GM21390 (cell line): Measurements from ENCODE around the gene CMBL.
"Not testable (repeated sequence)": the region's sequence is repeated elsewhere in the genome, so short reads cannot be mapped to it uniquely, and the experiment has no call there.

Experiments used
- ATAC-seq: cut with Tn5 transposase; IDR thresholded peaks from one replicate; pipeline ENCODE4 v1.9.1; 2021; ENCODE audit not compliant: unreplicated experiment

The CMBL gene

DNA sequence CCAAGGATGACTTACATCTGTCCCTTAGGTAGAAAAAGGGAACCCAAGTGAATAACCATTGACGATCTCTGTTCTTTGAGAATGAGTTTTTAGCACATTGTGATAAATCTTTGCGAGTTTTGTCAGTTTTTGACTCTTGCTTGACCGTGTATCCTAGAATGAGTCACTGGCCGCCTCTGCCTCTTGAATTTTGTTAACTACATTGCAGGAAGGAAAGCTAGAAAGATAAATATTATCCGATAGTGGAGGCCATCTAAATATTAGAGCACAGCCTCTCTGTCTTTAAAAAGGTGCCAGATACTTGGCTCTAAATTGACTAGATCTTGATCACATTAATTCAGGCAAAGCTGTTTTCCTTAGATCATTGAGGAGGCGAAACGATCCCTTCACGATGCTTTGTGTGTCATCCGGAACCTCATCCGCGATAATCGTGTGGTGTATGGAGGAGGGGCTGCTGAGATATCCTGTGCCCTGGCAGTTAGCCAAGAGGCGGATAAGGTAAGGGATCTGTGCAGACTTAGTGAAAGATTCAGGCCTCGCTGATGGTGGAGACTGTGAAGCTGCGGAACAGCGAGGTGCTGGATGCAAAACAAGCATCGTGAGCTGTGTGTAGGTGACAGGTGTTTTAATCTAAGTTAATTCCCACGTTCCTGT, 45.5 kb downstream of the CMBL start:
- no peak for ATAC-seq

DNA sequence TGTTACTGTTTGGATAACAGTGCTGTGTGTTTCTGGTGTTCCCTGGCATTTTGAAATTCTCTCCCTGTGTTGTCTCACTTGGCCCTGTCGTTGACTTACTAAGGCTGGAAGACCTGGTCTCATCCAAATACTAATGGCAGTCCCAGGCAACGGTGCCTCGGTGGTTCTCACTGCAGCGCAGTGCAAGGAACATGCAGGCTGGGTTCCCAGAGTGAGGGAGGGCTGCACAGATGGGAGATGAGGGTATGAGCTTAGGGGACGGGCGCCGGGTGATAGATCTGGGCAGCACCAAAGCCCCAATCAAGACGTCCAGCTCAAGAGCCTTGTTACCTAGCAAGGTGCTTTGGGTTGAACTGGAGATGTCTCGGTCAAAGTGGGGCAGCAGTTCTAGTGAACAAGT, 46.6 kb downstream of the CMBL start:
- no peak for ATAC-seq

DNA sequence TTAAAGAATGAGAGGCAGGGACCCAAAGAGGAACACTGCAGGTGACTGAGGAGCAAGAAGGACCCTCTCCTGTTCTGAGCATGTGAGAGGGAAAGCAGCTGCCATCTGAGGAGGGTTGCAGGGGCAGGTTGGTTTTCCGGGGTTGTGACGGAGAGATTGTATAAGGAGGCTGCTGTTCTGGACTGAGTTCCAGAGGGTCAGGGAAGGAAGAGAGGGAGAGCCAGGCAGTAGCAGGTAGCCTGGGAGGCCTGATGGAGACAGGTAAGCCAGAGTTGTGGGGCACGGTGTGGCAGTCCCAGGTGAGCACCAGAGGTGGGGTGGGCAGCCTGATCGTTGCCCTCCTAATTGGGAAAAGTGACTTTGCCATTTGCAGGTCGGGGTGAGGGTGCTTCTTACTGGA, 47.8 kb downstream of the CMBL start:
- no peak for ATAC-seq

DNA sequence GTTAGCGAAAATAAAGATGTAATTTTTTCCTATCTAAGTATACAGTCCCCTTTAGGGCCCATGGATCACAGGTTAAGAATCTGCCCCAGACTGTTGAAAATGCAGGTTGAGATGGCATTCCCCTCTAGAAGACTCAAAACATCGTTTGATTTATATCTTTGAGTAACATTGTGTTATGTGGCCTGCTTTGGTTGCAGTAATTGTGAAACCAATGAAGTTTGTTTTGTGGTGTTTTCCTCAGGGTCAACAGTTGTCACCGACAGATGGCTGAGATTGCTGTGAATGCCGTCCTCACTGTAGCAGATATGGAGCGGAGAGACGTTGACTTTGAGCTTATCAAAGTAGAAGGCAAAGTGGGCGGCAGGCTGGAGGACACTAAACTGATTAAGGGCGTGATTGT, 49.8 kb downstream of the CMBL start:
- no peak for ATAC-seq

DNA sequence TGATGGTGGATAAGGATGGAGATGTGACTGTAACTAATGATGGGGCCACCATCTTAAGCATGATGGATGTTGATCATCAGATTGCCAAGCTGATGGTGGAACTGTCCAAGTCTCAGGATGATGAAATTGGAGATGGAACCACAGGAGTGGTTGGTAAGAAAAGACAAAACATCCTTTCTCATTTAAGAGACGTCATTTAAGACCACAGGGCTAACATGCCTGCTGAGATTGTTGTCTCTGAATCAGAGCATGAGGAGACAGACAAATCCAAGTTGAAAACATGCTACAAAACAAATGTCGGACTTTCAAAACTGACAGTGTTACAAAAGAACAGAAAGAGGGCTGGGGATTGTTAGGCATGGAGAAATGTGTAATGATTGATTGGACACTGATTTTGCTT, 53.0 kb downstream of the CMBL start:
- no peak for ATAC-seq

DNA sequence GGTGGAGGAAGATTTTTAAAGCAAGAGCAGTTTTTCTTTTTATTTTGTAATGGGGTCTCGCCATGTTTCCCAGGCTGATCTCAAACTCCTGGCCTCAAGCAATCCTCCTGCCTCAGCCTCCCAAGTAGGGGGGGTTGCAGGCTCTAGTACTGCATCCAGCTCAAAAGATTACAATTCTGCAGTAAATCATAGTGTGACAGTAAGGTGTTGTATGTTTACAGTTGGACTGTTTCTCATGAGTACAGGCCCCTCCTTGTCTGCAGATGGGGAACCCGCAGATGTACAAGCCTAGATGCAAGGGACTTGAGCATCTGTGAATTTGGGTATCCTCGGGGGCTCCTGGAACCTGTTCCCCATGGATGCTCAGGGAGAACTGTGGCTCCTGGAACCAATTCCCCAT, 54.3 kb downstream of the CMBL start:
- no peak for ATAC-seq

DNA sequence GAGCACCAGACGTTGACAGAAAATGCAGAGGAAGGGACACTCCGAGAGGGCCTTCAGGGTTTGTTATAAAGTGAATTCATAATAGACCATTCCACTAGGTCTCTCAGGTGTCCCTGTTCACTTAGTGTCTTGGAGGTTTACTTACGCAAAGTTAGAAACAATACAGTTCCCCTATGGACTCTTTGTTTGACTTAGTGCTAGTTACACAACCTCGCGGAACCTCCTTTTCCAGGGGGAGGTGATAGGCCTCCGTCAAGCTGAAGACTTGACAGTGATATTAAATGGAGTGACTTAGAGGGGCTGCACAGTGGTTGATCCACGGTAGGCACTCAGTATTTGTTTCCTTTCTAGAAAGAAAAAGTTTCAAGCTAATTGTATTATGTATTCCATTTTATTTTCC, 56.3 kb downstream of the CMBL start:
- no peak for ATAC-seq

DNA sequence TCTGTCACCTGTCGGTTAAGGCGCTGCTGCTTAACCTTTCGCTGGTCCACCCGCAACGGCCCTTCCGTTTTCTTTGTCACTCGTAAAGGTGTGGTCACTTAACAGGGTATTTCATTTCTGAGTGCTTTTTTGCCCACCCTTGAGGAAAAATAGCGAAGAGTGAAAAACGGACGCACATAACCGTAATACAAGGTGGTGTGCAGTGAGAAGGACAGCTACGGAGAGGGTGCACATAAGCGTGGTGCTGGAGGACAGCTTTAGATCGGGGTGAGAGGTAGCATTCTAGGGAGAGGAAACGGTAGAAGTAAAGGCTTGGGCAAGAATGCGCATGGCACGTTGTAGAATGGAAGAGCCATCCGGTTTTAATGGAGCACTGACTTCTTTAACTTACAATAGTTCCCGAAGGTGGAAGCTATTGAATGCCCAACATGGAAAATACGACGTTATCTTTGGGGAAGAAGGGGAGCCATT, 56.9 kb downstream of the CMBL start:
- ATAC-seq, result no peak

DNA sequence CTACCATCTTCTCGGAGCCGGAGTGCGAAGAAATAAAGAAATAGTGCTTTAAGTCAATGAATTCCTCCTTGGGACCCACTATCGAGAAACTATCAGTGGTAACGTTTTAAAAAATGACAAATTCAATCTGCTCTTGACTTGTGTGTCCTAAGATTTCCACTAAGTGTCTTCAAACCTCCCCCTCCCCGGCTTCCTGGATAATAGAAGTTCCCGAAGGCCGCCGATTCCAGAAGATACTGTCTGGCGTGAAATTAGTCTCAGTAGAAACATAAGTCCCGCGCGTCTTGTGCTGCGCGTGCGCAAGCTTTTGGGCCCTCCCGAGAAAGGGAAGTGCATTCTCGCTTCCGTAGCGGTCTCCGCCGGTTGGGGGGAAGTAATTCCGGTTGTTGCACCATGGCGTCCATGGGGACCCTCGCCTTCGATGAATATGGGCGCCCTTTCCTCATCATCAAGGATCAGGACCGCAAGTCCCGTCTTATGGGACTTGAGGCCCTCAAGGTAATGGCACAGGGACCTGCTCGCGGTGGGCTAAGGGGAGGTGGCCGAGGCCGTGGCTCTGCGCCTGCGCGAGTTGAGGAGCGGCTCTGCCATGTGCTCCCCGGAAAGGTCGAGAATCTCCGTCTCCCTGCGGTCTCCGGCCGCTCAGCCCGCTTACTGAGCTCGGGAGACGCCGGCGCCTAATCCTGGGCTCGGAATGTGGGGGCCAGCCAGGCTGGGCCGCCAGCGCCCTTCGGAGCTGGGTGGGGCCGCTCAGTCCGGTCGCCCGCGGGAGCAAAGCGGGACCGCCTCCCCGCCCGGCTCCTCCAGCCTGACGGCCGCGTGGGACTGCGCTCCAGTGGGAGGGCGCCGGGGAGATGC, 57.5 kb downstream of the CMBL start, which contains the start of gene CCT5:
Gene CCT5, plus strand, starts transcription at position 333 of the 858 bp plus-strand sequence. Its CDS starts 61 bp downstream, at position 394.
- ATAC-seq, result peak; percentile 75

DNA sequence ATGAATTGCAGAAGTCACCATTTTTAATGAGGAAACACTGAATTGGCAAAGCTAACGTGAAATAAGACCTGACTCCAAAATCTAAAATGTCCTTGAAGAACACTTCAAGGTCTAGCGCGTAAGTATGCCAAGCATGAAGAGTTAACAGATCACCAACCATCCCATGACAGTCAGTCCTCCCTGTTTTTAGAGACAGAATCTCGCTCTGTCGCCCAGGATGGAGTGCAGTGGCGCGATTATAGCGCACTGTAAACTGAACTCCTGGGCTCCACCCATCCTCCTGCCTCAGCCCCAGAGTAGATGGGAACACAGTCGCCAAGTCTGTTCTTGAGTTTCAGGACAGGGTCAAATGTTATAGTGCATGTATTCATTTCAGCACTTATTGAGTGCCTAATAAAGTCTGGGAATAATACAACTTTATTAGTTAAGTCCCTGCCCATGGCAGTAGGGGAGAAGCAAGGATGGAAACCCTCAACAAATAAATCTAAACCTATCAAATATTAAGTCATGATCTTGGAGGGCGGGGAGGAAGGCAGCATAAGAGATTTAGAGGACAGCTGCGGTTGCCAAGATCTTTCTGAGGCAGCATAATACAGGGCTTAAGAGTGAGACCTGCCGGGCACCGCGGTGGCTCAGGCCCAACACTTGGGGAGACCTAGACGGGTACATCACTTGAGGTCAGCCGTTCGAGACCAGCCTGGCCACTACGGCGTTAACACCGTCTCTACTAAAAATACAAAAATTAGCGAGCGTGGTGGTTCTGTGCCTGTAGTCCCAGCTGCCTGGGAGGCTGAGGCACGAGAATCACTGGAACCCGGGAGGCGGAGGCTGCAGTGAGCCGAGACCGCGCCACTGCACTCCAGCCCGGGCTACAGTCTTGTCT, 59.1 kb downstream of the CMBL start:
- ATAC-seq, result peak; percentile 0

DNA sequence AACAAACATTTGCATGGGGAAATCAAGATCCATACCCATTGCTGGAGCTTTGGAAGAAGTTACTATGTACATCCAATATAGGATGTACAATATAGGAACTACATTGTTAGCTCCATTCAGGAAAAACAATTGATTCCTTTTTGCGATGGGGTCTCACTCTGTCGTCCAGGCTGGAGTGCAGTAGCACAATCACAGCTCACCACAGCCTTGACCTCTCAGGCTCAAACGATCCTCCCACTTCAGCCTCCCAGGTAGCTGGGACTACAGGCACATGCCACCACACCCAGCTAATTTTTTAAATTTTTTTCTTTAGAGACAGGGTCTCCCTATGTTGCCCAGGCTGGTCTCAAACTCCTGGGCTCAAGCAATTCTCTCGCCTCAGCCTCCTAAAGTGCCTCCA, 60.5 kb downstream of the CMBL start:
- ATAC-seq, result not testable (repeated sequence)

DNA sequence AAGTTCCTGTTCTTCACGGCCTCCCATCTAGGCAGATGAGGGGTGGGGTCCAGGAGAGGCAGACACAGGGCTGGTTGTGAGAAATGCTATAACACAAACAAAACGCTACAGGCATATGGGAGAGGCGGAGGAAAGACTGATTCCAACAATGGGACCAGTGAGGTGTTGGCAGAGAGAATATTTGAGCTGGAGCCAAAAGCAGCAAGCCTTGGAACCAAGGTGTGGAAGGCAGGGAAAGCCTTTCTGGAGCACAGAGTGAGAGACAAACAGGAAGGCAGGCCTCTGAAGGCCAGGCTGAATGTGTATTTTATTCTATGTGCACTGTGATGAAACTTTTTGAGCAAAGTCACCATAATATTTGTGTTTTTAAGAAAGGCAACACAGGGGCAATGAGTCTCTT, 60.9 kb downstream of the CMBL start:
- ATAC-seq, result no peak

DNA sequence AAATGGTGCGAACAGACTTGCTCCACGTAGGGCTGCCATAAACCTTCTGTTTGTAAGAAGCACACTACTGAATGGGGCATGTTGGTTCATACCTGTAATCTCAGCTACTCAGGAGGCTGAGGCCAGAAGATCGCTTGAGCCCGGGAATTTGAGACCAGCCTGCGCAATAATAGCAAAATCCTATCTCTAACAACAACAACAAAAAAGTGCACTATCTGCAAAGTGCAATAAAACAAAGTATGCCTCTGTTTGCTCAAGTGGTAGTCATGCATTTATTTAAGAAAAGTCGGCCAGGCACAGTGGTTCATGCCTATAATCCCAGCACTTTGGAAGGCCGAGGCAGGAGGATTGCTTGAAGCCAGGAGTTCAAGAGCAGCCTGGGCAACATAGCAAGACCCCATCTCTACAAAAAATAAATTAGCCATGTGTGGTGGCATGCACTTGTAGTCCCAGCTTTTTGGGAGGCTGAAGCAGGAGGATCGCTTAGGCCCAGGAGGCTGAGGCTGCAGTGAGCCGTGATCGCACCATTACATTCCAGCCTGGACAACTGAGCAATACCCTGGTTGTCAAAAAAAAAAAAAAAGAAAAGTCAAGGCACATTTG, 63.3 kb downstream of the CMBL start:
- no peak for ATAC-seq

DNA sequence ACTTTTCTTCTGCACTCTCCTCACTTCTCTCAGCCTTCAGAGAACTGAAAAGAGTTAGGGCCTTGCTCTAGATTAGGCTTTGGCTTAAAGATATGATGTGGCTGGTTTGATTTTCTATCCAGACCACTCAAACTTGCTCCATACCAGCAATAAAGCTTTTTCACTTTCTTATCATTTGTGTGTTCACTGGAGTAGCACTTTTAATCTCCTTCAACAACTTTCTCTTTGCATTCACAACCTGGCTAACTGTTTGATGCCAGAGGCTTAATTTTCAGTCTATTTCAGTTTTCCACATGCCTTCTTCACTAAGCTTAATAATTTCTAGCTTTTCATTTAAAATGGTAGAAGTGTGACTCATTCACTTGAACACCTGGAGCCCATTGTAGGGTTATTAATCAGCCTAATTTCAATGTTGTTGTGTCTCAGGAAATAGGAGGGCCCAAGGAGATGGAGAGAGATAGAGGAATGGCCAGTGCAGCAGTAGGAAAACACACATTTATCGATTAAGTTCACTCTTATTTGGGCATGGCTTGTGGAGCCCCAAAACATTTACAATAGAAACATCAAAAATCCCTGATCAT, 64.0 kb downstream of the CMBL start:
- ATAC-seq, result no peak

DNA sequence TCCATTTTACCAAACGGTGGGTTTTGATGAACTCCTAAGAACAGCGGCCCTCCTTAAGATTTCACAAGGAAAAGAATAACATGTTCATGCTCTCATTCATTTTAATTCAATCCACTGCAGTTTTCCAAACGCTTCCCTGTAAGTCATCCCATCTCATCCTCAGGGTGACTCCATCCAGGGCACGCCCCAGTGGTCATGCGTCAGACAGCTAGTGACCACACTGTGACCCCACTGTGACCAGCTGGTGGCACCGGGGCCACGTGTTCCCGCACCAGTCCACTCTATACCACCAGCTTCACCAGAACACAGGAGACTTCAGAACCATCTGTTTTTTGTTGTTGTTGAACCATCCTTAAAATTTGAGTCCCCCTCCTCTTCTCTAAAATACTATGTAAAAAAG, 72.4 kb downstream of the CMBL start:
- no peak for ATAC-seq

DNA sequence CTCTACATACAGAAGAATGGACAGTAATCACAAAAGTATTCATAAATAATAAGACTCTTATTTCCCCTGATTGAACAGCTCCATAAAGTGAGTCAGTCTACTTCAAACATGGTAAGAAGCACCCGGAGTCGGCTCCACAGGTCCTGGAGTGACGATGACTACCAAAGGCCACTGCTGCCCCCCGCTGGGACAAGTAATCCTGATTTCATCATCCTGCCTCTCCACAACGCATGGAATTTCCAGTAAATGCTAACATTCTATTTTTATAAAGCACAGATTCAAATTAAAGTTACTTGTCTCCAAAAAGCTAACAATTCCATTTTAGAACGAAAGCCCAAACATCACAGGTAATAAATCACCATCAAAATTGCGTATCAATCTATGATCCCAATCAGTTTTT, 74.2 kb downstream of the CMBL start:
- no peak for ATAC-seq

DNA sequence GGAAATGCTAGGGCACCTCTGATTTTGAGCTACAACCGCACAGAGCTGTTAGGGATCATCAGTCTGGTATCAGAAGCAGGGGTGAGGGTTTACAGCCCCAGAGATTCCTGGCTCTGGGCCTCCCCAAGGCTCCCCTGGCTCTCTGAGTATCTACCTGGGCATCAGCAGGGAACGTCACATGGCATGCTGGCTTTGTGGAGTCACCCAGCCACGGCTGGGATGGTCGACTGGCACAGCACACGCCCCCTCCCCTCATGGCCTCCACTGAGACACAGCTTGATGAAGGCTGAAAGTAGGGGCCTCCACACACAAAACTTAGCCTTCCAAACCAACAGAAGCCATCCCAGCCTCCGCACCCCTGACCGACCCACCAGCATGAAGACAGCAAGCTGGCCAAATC, 74.7 kb downstream of the CMBL start:
- ATAC-seq, result no peak

DNA sequence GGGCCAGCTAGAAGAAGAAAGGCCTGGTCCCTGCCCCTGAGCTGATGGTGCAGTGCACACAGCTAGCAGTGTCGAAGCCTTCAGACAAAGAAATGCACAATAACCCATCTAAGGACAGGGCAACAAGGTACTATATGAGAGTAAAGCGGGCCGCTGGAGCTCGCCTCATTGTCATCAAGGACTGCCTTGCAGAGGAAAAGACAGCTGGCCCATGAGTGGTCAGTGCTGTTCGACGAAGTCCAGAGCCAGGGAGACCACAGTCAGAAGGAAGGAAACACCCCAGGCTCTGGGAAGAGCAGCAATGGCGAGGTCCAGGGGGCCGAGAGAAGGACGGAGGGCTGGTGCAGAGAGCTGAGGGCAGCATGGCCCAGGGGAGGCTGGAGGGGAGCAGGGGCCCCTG, 75.3 kb downstream of the CMBL start:
- no peak for ATAC-seq

DNA sequence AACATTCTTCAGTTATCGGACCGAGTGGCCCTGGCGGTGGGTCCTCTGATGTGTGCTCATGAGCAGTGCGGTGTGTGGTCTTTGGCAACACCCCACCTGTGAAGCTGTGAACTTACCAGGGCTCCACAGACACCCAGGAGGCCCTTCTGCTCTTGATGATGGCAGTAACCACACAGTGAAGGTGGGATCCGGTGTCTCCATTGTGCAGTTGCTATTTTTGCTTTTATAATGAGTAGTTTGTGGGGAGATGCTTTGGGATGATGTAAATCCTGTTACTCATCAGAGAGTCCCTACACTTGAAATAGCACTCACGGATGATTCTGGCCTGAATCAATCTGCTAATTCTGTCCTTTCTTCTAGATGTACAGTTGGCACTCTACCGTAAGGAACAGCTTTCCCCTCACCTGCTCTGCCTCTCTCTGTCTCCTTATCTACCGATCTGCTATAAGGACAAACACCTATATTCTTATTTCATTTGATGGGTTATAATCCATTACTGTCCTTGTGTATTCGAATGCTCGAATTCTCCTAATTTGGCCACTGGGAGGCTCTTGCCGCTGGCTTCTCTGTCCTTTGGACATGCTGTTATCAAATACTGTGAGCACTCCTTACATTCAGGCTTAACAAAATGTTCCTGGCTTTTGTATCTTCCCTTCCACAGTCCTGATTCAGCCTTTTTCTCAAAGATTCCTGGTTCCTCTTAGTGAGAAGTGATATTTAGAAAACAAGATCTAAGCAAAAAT, 78.2 kb downstream of the CMBL start:
- no peak for ATAC-seq

DNA sequence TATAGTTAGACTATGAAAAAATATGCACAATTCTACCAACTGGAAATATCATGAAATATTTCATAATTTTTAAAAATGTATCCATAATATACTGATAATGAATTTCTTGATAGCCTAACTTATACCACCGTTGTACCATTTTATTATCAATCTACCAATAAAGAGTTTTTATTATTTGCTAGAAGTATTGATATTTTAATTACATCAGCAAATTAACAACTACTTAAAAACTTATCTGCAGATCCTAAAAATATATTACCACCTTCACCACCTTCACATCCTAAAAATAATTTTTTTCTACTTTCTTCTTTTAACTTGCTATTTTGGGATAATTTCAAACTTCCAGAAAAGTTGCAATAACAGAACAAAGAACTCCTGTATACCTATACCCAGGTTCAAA, 79.4 kb downstream of the CMBL start:
- ATAC-seq, result no peak
